ENCODE data around the gene TSPAN18.
A peak's percentile ranks its signal among the peaks of the same experiment; 100 is the strongest.

The TSPAN18 gene

GRCh38 chr11:44812971-44813370 lies 86.2 kb downstream of the TSPAN18 start:
- TF ChIP-seq CTCF (conservative IDR thresholded peaks at IDR 0.05; ENCODE audit: control insufficient read depth, insufficient read depth, low read depth, low read length) = no peak
- H3K4me3 ChIP-seq (ENCODE audit: control insufficient read depth, low read depth, low read length) = no peak overlapping the region
- DNase-seq (ENCODE audit: low read depth) = no peak

- no peak for TF ChIP-seq CTCF (conservative IDR thresholded peaks at IDR 0.05; ENCODE audit: control insufficient read depth, insufficient read depth, low read depth, low read length)
- H3K4me3 ChIP-seq (ENCODE audit: control insufficient read depth, low read depth, low read length) = no peak overlapping the region
- no peak for DNase-seq (ENCODE audit: low read depth)
These were observed 86.6 kb downstream of the TSPAN18 start for GRCh38 chr11:44813401-44813800.

GRCh38 chr11:44814881-44815592 lies 88.3 kb downstream of the TSPAN18 start:
- DNase-seq (ENCODE audit: low read depth) = peak; percentile 56
- no peak overlapping the region for H3K4me3 ChIP-seq (ENCODE audit: control insufficient read depth, low read depth, low read length)
- no peak for TF ChIP-seq CTCF (conservative IDR thresholded peaks at IDR 0.05; ENCODE audit: control insufficient read depth, insufficient read depth, low read depth, low read length)

- TF ChIP-seq CTCF (conservative IDR thresholded peaks at IDR 0.05; ENCODE audit: control insufficient read depth, insufficient read depth, low read depth, low read length) = no peak
- no peak for DNase-seq (ENCODE audit: low read depth)
- no peak overlapping the region for H3K4me3 ChIP-seq (ENCODE audit: control insufficient read depth, low read depth, low read length)
These were observed 89.2 kb downstream of the TSPAN18 start for GRCh38 chr11:44815917-44816456.

GRCh38 chr11:44816761-44817160 lies 90.0 kb downstream of the TSPAN18 start:
- H3K4me3 ChIP-seq (ENCODE audit: control insufficient read depth, low read depth, low read length) = no peak overlapping the region
- no peak for DNase-seq (ENCODE audit: low read depth)
- no peak for TF ChIP-seq CTCF (conservative IDR thresholded peaks at IDR 0.05; ENCODE audit: control insufficient read depth, insufficient read depth, low read depth, low read length)

GRCh38 chr11:44817207-44817949 lies 90.6 kb downstream of the TSPAN18 start:
- peak; percentile 45 for DNase-seq (ENCODE audit: low read depth)
- H3K4me3 ChIP-seq (ENCODE audit: control insufficient read depth, low read depth, low read length) = no peak overlapping the region
- no peak for TF ChIP-seq CTCF (conservative IDR thresholded peaks at IDR 0.05; ENCODE audit: control insufficient read depth, insufficient read depth, low read depth, low read length)

Measured in fibroblast of mammary gland (primary cell).